Neural progenitor cell (in vitro differentiated cells): ENCODE measurements around the gene ALK.

Experiments used
- EZH2 ChIP-seq: fragments of 200-600 bp; sonication (generic); IDR thresholded peaks from 2 replicates; pipeline ENCODE4 v1.6.1; 2017; ENCODE audit warnings: antibody characterized with exemption, mild to moderate bottlenecking, moderate library complexity
- EZH2phosphoT487 ChIP-seq: fragments of 200-600 bp; sonication (generic); IDR thresholded peaks from 2 replicates; pipeline ENCODE4 v1.6.1; 2017; ENCODE audit warnings: antibody characterized with exemption
- TF ChIP-seq, protein P1 (sequence below): fragments of 200-600 bp; sonication (generic); IDR thresholded peaks from 2 replicates; pipeline ENCODE4 v1.5.1; 2017; ENCODE audit warnings: antibody characterized with exemption, mild to moderate bottlenecking

DNA sequence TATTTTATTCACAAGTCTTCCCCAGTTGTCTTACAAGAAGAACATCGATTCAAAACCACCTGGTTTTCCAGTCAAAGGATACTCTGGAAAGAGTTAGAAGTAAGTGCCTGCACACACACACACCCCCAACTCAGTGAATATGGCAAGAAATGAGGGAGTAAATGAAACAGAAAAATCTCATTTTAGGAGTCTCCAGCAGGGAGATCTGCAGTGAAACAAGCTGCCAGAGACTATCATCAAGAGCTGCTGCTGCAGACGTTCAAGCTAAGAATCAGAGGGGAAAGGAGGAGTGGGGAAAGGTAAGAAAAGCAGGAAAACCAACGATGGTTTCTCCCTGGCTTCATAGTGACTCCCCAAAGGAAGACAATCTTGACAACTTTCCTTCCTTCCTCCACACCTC lies 2.4 kb downstream of the ALK start:
- TF ChIP-seq, protein P1, sequence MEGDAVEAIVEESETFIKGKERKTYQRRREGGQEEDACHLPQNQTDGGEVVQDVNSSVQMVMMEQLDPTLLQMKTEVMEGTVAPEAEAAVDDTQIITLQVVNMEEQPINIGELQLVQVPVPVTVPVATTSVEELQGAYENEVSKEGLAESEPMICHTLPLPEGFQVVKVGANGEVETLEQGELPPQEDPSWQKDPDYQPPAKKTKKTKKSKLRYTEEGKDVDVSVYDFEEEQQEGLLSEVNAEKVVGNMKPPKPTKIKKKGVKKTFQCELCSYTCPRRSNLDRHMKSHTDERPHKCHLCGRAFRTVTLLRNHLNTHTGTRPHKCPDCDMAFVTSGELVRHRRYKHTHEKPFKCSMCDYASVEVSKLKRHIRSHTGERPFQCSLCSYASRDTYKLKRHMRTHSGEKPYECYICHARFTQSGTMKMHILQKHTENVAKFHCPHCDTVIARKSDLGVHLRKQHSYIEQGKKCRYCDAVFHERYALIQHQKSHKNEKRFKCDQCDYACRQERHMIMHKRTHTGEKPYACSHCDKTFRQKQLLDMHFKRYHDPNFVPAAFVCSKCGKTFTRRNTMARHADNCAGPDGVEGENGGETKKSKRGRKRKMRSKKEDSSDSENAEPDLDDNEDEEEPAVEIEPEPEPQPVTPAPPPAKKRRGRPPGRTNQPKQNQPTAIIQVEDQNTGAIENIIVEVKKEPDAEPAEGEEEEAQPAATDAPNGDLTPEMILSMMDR, result no peak
- no peak for TF ChIP-seq EZH2
- TF ChIP-seq EZH2phosphoT487, result no peak
